Lung microvascular endothelial cell (primary cell): ENCODE results near the gene BMERB1. TPM values are rescaled to one million over a fixed set of nuclear protein-coding genes. Genes with fewer than 3 reads are reported as not detected.
"Not testable (repeated sequence)": the region's sequence is repeated elsewhere in the genome, so short reads cannot be mapped to it uniquely, and the experiment has no call there.

Experiments
- DNase-seq, 2 donors: peaks; one replicate each; pipeline versions ENCODE4 v3.0.0 to v3.0.0-alpha.2; 2010; ENCODE audit warnings: low read depth in 2 of 2
- total RNA-seq: library from RNA; depleted of rRNA; stranded (reverse); fragments of >200 nt; gene quantifications from 2 replicates; pipeline ENCODE4 v1.2.1, GENCODE V29; 2014

Gene BMERB1
- total RNA-seq, 1 donor from 2014 or later: 12.3 TPM

GRCh38 chr16:15592324-15592723, 157.9 kb downstream of the BMERB1 start:
- DNase-seq: no peak

DNA sequence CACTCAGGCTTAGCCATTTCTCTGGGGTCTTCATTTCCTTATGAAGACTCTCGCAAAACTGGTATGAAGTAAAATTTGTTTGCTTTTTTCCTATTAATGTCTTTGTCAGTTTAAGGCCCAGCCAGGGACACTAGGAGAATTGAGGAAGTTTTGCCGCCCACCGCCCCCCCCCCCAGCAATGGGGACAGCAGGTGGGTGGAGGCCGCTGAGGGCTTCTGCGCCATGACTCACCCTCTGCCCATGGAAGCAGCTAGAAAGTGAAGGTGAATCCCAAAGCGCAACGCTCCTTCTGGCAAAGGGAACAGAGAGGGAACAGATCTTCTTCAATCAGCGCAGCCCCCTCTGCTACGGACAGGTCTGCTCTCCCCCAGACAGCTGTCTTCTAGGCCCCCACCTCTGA, 158.8 kb downstream of the BMERB1 start:
- no peak for DNase-seq

- peak; percentile 21 to 36 for DNase-seq
Observed at GRCh38 chr16:15594711-15595320, 160.4 kb downstream of the BMERB1 start.

DNA sequence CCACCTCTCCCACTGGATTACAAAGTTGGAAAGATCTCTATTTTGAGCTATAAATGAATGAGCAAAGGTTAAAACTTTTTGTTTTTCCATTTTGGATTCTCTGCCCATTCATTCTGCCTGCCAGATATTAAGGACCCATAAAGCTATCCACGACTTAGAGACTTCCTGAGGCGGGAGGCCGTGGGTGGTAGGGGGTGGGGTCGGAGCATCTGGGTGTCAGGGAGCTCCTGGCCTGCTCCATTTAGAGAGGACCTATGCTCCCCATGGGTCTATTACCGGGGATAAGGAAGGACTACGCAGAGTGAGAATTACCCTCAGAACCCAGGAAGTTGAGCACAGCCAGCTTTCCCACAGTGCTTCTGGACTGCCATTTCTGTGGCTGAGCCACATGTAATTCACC, 162.7 kb downstream of the BMERB1 start:
- DNase-seq: no peak

GRCh38 chr16:15597822-15598647, 163.6 kb downstream of the BMERB1 start:
- DNase-seq: no peak

DNA sequence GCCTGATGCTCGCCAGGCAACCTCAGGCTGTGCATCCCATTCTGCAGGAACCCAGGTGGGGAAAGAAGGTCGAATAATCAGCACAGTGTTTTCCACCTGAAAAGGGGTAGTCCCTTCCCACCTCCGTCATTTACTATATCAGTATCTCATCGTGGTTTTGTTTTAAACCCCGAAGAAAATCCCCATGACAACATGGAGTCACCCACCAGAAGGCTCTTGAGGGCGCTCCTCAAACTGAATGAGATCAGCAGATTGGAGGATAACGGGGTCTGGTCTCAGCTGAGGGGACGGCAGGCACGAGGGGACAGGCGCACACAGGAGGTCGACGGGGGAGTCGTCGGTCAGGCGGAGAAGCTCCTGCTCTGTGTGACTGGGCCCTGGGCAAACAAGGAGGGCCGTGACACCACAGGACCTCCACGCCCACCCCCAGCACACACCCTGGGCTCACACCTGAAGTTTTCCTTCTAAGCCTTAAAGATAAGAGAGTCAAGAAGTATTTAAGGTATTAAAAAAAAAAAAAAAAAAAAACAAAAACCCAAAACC, 164.3 kb downstream of the BMERB1 start:
- DNase-seq: no peak

GRCh38 chr16:15599303-15600070, 165.1 kb downstream of the BMERB1 start:
- DNase-seq: no peak

GRCh38 chr16:15601212-15601879, 167.0 kb downstream of the BMERB1 start:
- no peak for DNase-seq

GRCh38 chr16:15602285-15603044, 168.1 kb downstream of the BMERB1 start:
- no peak for DNase-seq

DNA sequence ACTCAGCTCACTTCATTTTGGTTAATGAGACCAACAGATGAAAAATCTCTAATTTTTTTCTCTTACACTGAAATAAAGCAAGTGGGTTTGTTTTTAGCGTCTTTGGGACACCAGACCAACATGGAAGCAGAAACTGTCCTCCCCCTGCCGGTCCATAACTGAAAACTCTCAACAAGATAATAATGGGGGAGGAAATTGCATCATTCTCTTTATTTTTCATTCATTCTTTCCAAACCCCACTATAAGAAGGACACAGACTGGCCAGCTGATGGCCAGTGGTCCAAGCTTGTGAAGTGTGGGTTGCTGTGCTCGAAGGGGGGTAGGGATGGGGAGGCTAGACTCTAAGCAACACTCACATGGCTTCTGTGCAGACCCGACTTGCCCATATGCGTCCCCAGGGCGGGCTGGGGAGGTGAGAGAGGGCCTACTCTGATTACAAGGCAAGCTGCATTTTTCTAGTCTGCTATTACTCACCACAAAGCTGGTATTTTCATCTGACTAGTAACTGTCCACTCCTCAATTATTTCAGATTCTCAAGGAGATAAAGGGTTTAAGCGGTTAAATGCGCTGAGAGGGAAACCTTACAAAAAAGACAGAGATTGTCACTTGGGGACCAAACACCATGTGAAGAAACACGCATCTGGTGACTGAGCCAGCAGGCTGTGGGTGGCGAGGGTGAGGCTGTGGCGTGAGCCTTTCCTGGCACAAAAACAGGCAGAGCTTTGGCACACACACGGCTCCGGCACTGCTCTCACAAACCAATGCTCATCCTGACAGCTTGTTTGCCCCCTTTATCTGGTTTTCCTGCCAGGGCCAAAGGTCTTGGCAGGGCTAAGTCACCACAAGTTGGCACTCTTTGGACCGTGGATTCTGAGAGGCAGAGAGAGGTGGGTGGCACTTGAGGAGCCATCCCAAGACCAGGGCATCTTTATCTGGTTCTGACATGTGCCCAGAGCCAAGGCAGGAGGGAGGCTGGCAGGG, 170.4 kb downstream of the BMERB1 start:
- DNase-seq: peak in 1 of 2 donors; percentile 45

DNA sequence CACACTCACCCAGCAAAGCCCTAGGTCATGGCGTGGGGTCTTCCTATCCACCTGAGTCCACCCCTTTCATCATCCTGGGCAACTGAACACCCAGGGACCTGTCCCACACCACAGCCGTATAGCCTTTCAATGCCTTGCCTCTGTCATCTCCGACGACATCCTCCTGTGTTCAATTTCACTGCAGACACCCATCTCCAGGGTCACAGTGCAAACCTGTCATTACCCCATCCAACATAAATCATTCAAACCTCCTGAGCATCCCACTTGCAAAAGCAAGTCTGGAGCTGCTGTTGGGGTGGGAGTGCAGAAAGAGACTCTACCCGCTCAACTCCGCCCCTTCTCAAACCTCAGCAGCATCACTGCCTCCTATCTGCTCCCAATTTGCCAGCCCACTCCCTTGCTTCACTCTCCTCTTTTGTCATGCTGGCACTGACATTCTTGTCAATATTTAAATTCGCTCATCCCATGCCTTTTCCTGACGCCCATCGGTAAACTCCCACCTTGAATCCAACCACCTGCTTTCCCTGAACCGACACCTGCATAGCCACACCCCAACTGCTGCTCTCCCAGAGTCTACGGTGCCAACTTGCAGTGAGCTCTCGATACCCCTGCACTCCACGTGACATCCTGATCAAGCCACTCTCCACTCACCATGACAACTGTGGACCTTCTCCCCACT, 171.6 kb downstream of the BMERB1 start:
- no peak for DNase-seq

DNA sequence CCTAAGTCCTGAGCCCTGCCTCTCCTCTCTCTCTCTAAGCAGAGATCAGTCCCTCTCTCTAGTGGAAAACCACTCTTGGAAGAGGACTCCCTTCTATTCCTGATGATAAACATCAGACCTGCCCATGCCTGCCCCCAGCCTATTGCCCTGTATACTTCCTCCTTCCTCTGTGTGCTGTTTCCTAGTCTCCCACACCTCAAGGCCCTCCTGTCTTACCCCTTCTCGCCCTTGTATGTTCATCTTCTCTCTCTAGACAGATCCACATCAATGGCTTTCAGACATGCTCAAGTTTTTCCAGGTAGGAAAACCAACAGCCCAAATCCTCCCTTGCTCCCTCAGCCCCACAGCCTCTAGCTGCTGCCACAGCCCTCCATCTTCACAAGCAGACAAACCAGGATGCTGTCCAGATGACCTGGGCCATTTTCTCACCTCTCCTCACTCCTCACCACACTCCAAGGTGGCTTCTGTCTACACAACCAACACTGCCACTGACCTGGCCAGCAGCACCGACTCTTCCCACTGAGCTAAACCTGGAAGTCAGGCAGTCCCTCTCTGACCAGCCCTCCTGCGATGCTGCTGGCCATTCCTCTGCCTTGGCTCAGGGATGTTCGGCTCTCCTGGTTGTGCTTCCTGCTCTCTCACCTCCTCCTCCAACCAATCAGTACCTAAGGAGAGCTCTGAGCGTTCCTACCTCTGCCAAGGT, 172.3 kb downstream of the BMERB1 start:
- no peak for DNase-seq

- DNase-seq: not testable (repeated sequence)
Observed at GRCh38 chr16:15607221-15607699, 172.9 kb downstream of the BMERB1 start.

DNA sequence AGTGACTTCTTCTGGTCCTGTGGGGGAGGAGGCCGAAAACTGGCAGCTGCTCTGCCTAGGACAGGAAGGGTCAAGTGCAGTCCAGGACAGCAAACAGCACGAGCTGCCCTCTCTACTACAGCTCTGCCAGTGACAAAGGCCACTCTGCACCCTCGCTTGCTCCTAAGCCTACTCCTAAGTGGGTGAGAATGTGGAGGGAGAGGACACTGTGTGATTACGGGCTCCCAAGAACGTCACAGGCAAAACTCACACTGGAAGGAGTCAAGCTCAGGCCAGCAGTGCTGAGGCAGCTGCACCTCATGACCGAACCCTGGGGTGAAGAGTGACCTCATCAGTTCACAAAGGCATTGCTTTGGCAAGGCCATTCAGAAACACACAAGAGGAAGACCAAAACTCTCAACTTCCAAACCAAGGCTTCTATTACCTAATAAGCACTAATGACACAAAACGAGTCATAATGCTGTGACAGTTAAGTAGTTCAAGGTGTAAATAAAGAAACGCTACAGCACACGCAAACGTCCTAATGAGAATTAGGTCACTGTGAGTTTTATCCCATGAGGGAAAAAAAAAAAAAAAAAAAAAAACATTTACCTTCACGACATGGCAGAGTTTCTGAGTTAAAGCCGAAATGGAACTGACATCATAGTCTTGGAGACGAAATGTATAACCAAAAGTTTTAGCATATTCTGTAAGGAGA, 173.5 kb downstream of the BMERB1 start:
- peak; percentile 28 to 53 for DNase-seq

- DNase-seq: peak in 1 of 2 donors; percentile 35
Observed at GRCh38 chr16:15608398-15609285, 174.3 kb downstream of the BMERB1 start.

GRCh38 chr16:15609286-15609649, 174.9 kb downstream of the BMERB1 start:
- DNase-seq: no peak
